ENCODE results near the gene SEMG2. TPM values are rescaled to one million over a fixed set of nuclear protein-coding genes. Genes with fewer than 3 reads are reported as not detected.

Gene SEMG2
- total RNA-seq, 3 donors from 2014 or later (not counting 1 experiment from before 2014, with no cell fraction given) = not detected

GRCh38 chr20:45248609-45249008, 27.4 kb downstream of the SEMG2 start:
- H3K27me3 ChIP-seq (ENCODE audit: control insufficient read depth, insufficient read depth, low read length) = peaks cover 27% of the 10 kb centered on the region
- no peaks in the 10 kb centered on the region for H3K36me3 Mint-ChIP-seq
- no peak overlapping the region for H3K4me3 ChIP-seq (ENCODE audit: low read length)
- intact Hi-C loops (cut with micrococcal nuclease) = no loop called here
- no peaks in the 10 kb centered on the region for H3K9me3 Mint-ChIP-seq
- ATAC-seq = no peak
- no peak overlapping the region for H3K4me3 Mint-ChIP-seq
- H3K27me3 Mint-ChIP-seq (ENCODE audit: low read depth in 2 of 2) = peaks cover 33 to 71% of the 10 kb centered on the region in 2 donors
- no peaks in the 10 kb centered on the region for H3K4me1 ChIP-seq (ENCODE audit: control insufficient read depth, insufficient read depth, low read length)
- no peaks in the 10 kb centered on the region for H3K9me3 ChIP-seq (ENCODE audit: control insufficient read depth, insufficient read depth, low read length)
- H3K36me3 ChIP-seq (ENCODE audit: control insufficient read depth, insufficient read depth, low read length) = no peaks in the 10 kb centered on the region
- no peak overlapping the region for H3K27ac ChIP-seq (ENCODE audit: low read length)
- H3K4me1 Mint-ChIP-seq = no peaks in the 10 kb centered on the region
- no peak overlapping the region for H3K27ac Mint-ChIP-seq
- no peak for TF ChIP-seq CTCF (IDR thresholded peaks at IDR 0.05)
- DNase-seq = no peak

- Histone ChIP-seq H3K36me3 (ENCODE audit: control insufficient read depth, insufficient read depth, low read length) (no peaks in the 10 kb centered on the region), H3K27ac (ENCODE audit: low read length) (no peak overlapping the region), H3K27me3 (ENCODE audit: control insufficient read depth, insufficient read depth, low read length) (peaks cover 15% of the 10 kb centered on the region), H3K9me3 (ENCODE audit: control insufficient read depth, insufficient read depth, low read length) (no peaks in the 10 kb centered on the region), H3K4me3 (ENCODE audit: low read length) (no peak overlapping the region), H3K4me1 (ENCODE audit: control insufficient read depth, insufficient read depth, low read length) (no peaks in the 10 kb centered on the region)
- intact Hi-C loops (cut with micrococcal nuclease) = no loop called here
- WGBS (ENCODE audit: insufficient coverage) = 21% methylated on average over 4 of the region's 5 CpGs
- H3K9me3 Mint-ChIP-seq = no peaks in the 10 kb centered on the region
- ATAC-seq = no peak
- no peak for DNase-seq
- peaks cover 25 to 55% of the 10 kb centered on the region in 2 donors for H3K27me3 Mint-ChIP-seq (ENCODE audit: low read depth in 2 of 2)
- no peaks in the 10 kb centered on the region for H3K36me3 Mint-ChIP-seq
- no peak overlapping the region for H3K27ac Mint-ChIP-seq
- no peak overlapping the region for H3K4me3 Mint-ChIP-seq
- TF ChIP-seq CTCF (IDR thresholded peaks at IDR 0.05) = no peak
- H3K4me1 Mint-ChIP-seq = no peaks in the 10 kb centered on the region
Measured at GRCh38 chr20:45251884-45252560, 30.8 kb downstream of the SEMG2 start.

GRCh38 chr20:45253261-45253660, 32.1 kb downstream of the SEMG2 start:
- TF ChIP-seq CTCF (IDR thresholded peaks at IDR 0.05) = no peak

More at GRCh38 chr20:45253261-45253660, 32.1 kb downstream of the SEMG2 start:
- DNase-seq (no peak), ATAC-seq (no peak)
- H3K27me3 ChIP-seq (ENCODE audit: control insufficient read depth, insufficient read depth, low read length) = peaks cover 15% of the 10 kb centered on the region
- peaks cover 17 to 44% of the 10 kb centered on the region in 2 donors for H3K27me3 Mint-ChIP-seq (ENCODE audit: low read depth in 2 of 2)
- no peak overlapping the region for H3K27ac ChIP-seq (ENCODE audit: low read length)
- no peaks in the 10 kb centered on the region for H3K36me3 Mint-ChIP-seq
- no peak overlapping the region for H3K27ac Mint-ChIP-seq
- H3K4me1 Mint-ChIP-seq = no peaks in the 10 kb centered on the region
- intact Hi-C loops (cut with micrococcal nuclease) = no loop called here
- no peak overlapping the region for H3K4me3 ChIP-seq (ENCODE audit: low read length)
- no peak overlapping the region for H3K4me3 Mint-ChIP-seq
- H3K9me3 ChIP-seq (ENCODE audit: control insufficient read depth, insufficient read depth, low read length) = no peaks in the 10 kb centered on the region
- no peaks in the 10 kb centered on the region for H3K36me3 ChIP-seq (ENCODE audit: control insufficient read depth, insufficient read depth, low read length)
- WGBS (ENCODE audit: insufficient coverage) = 86% methylated on average over 4 of the region's 4 CpGs
- no peaks in the 10 kb centered on the region for H3K9me3 Mint-ChIP-seq
- H3K4me1 ChIP-seq (ENCODE audit: control insufficient read depth, insufficient read depth, low read length) = no peaks in the 10 kb centered on the region

All from natural killer cell (primary cell).